Stimulated activated naive CD4-positive, alpha-beta T cell (primary cell): ENCODE results near the gene GZMM.

ENCODE experiments used
- DNase-seq, 6 experiments: peaks; one replicate each; lab custom pipeline; 2025; lab: John Stamatoyannopoulos, UW

GZMM gene

GRCh38 chr19:566844-567243 lies 23.0 kb downstream of the GZMM start:
- no peak for DNase-seq

- DNase-seq = no peak
These were observed 23.5 kb downstream of the GZMM start for GRCh38 chr19:567296-567900.

GRCh38 chr19:570251-570686 lies 26.4 kb downstream of the GZMM start:
- peak in 3 of 6 experiments; percentile 15 to 30 (median 21) for DNase-seq

GRCh38 chr19:570937-571565 lies 27.2 kb downstream of the GZMM start:
- DNase-seq = peak; percentile 46 to 83 (median 63)

- DNase-seq = peak in 4 of 6 experiments; percentile 16 to 65 (median 52)
These were observed 27.7 kb downstream of the GZMM start for GRCh38 chr19:571566-571974.

- DNase-seq = peak; percentile 94 to 98 (median 96)
These were observed 28.4 kb downstream of the GZMM start, which contains the start of gene BSG for GRCh38 chr19:572140-572742. Gene BSG, plus strand, starts transcription at chr19:572596. Its CDS starts 39 bp downstream, at chr19:572635.

- DNase-seq = peak in 1 of 6 experiments; percentile 30
These were observed 29.1 kb downstream of the GZMM start for GRCh38 chr19:572743-573518.

GRCh38 chr19:573519-573825 lies 29.6 kb downstream of the GZMM start:
- DNase-seq = no peak

GRCh38 chr19:574658-575526 lies 31.0 kb downstream of the GZMM start:
- no peak for DNase-seq

- no peak for DNase-seq
These were observed 32.0 kb downstream of the GZMM start for GRCh38 chr19:575527-576506.

GRCh38 chr19:576768-577438 lies 33.0 kb downstream of the GZMM start:
- no peak for DNase-seq

GRCh38 chr19:577439-578392 lies 33.9 kb downstream of the GZMM start:
- DNase-seq = no peak

GRCh38 chr19:579111-579841 lies 35.4 kb downstream of the GZMM start:
- DNase-seq = no peak

GRCh38 chr19:579842-580155 lies 35.9 kb downstream of the GZMM start:
- no peak for DNase-seq

GRCh38 chr19:580274-580835 lies 36.5 kb downstream of the GZMM start:
- DNase-seq = no peak

GRCh38 chr19:581399-582111 lies 37.7 kb downstream of the GZMM start:
- no peak for DNase-seq

- DNase-seq = no peak
These were observed 38.8 kb downstream of the GZMM start for GRCh38 chr19:582497-583197.
